Hepatocyte (in vitro differentiated cells): Measurements from ENCODE around the gene ADGRF1. TPM values are rescaled to one million over a fixed set of nuclear protein-coding genes. Genes with fewer than 3 reads are reported as not detected.

Experiments used
- DNase-seq: peaks from one replicate; pipeline ENCODE4 v3.0.0-alpha.2; 2016; ENCODE audit warnings: low spot score
- H2AFZ ChIP-seq: fragments of 200-600 bp; sonication (generic); 2 replicates; pipeline ENCODE4 v1.6.0; 2016; ENCODE audit warnings: antibody characterized with exemption, mild to moderate bottlenecking
- H3K27ac ChIP-seq: fragments of 200-600 bp; sonication (generic); 2 replicates; pipeline ENCODE4 v1.5.1; 2016; ENCODE audit warnings: mild to moderate bottlenecking
- H3K27me3 ChIP-seq: fragments of 200-600 bp; sonication (generic); 2 replicates; pipeline ENCODE4 v1.6.1; 2016
- H3K36me3 ChIP-seq: fragments of 200-600 bp; sonication (generic); replicated peaks from 2 replicates; pipeline ENCODE4 v1.5.1; 2016; ENCODE audit warnings: low read depth; ENCODE audit not compliant: insufficient read depth
- H3K4me1 ChIP-seq: fragments of 200-600 bp; sonication (generic); 2 replicates; pipeline ENCODE4 v1.5.1; 2016; ENCODE audit warnings: mild to moderate bottlenecking, moderate library complexity; ENCODE audit not compliant: insufficient read depth
- H3K4me2 ChIP-seq: fragments of 200-600 bp; sonication (generic); 2 replicates; pipeline ENCODE4 v1.6.0; 2016
- H3K4me3 ChIP-seq: fragments of 200-600 bp; sonication (generic); 2 replicates; pipeline ENCODE4 v1.5.1; 2016; ENCODE audit warnings: mild to moderate bottlenecking
- H3K79me2 ChIP-seq: fragments of 200-600 bp; sonication (generic); 2 replicates; pipeline ENCODE4 v1.6.0; 2017; ENCODE audit warnings: mild to moderate bottlenecking
- H3K9me2 ChIP-seq: fragments of 200-600 bp; sonication (generic); replicated peaks from 2 replicates; pipeline ENCODE4 v1.6.0; 2017; ENCODE audit warnings: mild to moderate bottlenecking; ENCODE audit not compliant: insufficient read depth
- H3K9me3 ChIP-seq: fragments of 200-600 bp; sonication (generic); 2 replicates; pipeline ENCODE4 v1.5.1; 2016; ENCODE audit warnings: low read depth, mild to moderate bottlenecking
- H4K20me1 ChIP-seq: fragments of 200-600 bp; sonication (generic); 2 replicates; pipeline ENCODE4 v1.6.0; 2016; ENCODE audit warnings: mild to moderate bottlenecking; ENCODE audit not compliant: insufficient read depth, poor library complexity, severe bottlenecking
- CTCF ChIP-seq: fragments of 200-600 bp; sonication (generic); IDR thresholded peaks from 2 replicates; pipeline ENCODE4 v1.5.1; 2016; ENCODE audit warnings: antibody characterized with exemption, mild to moderate bottlenecking; ENCODE audit not compliant: poor library complexity
- EZH2 ChIP-seq: fragments of 200-600 bp; sonication (generic); IDR thresholded peaks from 2 replicates; pipeline ENCODE4 v1.6.1; 2016; ENCODE audit warnings: antibody characterized with exemption, mild to moderate bottlenecking, borderline replicate concordance
- EZH2phosphoT487 ChIP-seq: fragments of 200-600 bp; sonication (generic); IDR thresholded peaks from one replicate; pipeline ENCODE4 v1.6.1; 2018; ENCODE audit warnings: antibody characterized with exemption, mild to moderate bottlenecking, low read depth, moderate library complexity; ENCODE audit not compliant: unreplicated experiment, severe bottlenecking
- WGBS: methylation state at CpG from one replicate; pipeline ENCODE4 v1.1.6; 2016; ENCODE audit warnings: low lambda C conversion rate; ENCODE audit errors: missing lambda C conversion rate; 5-methylcytosine and 5-hydroxymethylcytosine counted together
- polyA plus RNA-seq: library from polyadenylated mRNA; unstranded; fragments of >200 nt; fragmentation: Nextera tagmentation; extraction: Ambion mirVana; gene quantifications from 2 replicates; pipeline ENCODE4 v1.2.1, GENCODE V29; 2016
- total RNA-seq: library from RNA; depleted of rRNA; stranded (reverse); fragments of >200 nt; gene quantifications from 2 replicates; pipeline ENCODE4 v1.2.3, GENCODE V29; 2014

ADGRF1 gene
- total and polyA plus RNA-seq, 2 experiments from 2014 or later: 1.7 to 2.8 TPM

GRCh38 chr6:46985943-46986342, 56.2 kb downstream of the ADGRF1 start:
- no peak for TF ChIP-seq CTCF
- H3K4me2 ChIP-seq: no peak overlapping the region
- H3K27ac ChIP-seq: no peak overlapping the region
- H3K9me2 ChIP-seq: no peaks in the 10 kb centered on the region
- DNase-seq: no peak
- no peak overlapping the region for H2AFZ ChIP-seq
- no peak overlapping the region for H3K4me3 ChIP-seq
- H4K20me1 ChIP-seq: no peaks in the 10 kb centered on the region
- H3K27me3 ChIP-seq: no peaks in the 10 kb centered on the region
- WGBS: 80% methylated on average over 3 of the region's 3 CpGs
- H3K4me1 ChIP-seq: peaks cover 28% of the 10 kb centered on the region
- H3K9me3 ChIP-seq: no peaks in the 10 kb centered on the region
- no peaks in the 10 kb centered on the region for H3K79me2 ChIP-seq
- no peaks in the 10 kb centered on the region for H3K36me3 ChIP-seq

DNA sequence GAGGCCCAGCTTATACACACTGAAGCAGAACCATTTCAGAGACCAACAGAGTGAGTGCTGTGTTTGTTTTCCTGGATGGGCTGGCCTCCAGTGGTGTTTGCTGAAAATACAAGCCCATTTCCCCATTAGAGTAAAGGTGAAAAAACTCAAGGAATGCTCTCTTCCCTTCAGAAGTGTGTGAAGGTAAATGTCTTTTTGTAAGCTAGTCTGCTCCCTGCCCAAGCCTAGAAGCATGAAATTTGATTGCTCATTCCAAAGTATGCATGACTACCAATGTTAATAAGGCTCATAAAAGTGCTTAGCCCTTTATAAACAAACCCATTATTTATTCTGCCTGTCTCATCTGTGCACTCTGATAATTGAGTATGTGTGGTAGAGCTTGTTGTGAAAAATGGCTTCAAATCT, 59.1 kb downstream of the ADGRF1 start:
- peaks cover 20% of the 10 kb centered on the region for H3K4me1 ChIP-seq
- peak overlapping the region; percentile 84 for H3K27ac ChIP-seq
- no peaks in the 10 kb centered on the region for H3K9me3 ChIP-seq
- TF ChIP-seq CTCF (no peak), EZH2 (no peak), EZH2phosphoT487 (no peak)
- H3K79me2 ChIP-seq: no peaks in the 10 kb centered on the region
- no peak overlapping the region for H3K4me3 ChIP-seq
- no peaks in the 10 kb centered on the region for H3K27me3 ChIP-seq
- no peaks in the 10 kb centered on the region for H3K36me3 ChIP-seq
- H2AFZ ChIP-seq: no peak overlapping the region
- no peaks in the 10 kb centered on the region for H3K9me2 ChIP-seq
- no peaks in the 10 kb centered on the region for H4K20me1 ChIP-seq
- DNase-seq: peak; percentile 46
- H3K4me2 ChIP-seq: peak overlapping the region; percentile 32

DNA sequence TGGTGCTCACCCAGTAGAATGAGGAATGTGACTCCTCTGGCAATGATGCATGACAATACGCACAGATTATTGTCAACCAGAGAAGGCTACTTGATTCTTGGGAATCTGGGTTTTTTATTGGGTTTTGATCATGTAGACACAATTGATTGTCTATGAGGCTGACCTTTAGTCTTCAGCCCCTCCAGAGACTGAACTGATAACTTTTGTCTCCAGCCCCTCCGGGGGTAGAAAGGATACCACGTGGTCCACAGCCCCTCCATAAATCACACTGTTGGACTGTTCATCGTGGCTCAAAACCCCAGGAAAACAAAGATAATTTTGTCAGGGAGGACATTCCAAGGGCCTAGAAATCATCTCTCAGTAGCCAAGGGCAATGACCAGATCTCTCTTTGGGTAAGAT, 62.9 kb downstream of the ADGRF1 start:
- no peaks in the 10 kb centered on the region for H4K20me1 ChIP-seq
- no peak overlapping the region for H2AFZ ChIP-seq
- H3K4me2 ChIP-seq: no peak overlapping the region
- DNase-seq: no peak
- 70% methylated on average over 4 of the region's 4 CpGs for WGBS
- H3K9me3 ChIP-seq: no peaks in the 10 kb centered on the region
- no peaks in the 10 kb centered on the region for H3K27me3 ChIP-seq
- no peak for TF ChIP-seq CTCF
- TF ChIP-seq EZH2: no peak
- no peak for TF ChIP-seq EZH2phosphoT487
- H3K27ac ChIP-seq: no peak overlapping the region
- no peaks in the 10 kb centered on the region for H3K36me3 ChIP-seq
- H3K4me1 ChIP-seq: peaks cover 20% of the 10 kb centered on the region
- no peaks in the 10 kb centered on the region for H3K79me2 ChIP-seq
- no peaks in the 10 kb centered on the region for H3K9me2 ChIP-seq
- H3K4me3 ChIP-seq: no peak overlapping the region

DNA sequence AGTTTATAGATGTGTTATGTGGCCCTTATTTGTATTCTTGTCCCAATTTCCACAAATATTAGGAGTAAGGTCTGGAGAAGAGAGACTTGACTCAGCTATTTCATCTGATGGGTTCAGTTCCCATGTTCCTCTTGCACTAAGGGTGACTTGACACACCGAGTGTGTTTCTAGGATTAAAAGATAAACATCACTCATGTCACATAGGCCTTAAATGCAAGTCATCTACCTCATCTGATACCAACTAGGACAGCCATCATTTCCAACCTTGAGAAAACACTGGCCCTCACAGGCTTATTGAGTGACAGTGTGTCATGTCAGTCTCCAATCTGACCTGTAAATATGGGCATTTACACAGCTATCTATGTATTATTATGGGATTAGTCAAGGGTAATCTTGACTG, 67.3 kb downstream of the ADGRF1 start:
- H3K4me1 ChIP-seq: no peaks in the 10 kb centered on the region
- no peak for TF ChIP-seq EZH2
- no peak for TF ChIP-seq CTCF
- no peak for TF ChIP-seq EZH2phosphoT487
- no peak overlapping the region for H3K27ac ChIP-seq
- no peak overlapping the region for H3K4me3 ChIP-seq
- H3K79me2 ChIP-seq: no peaks in the 10 kb centered on the region
- H3K27me3 ChIP-seq: no peaks in the 10 kb centered on the region
- no peak overlapping the region for H2AFZ ChIP-seq
- H3K4me2 ChIP-seq: no peak overlapping the region
- 61% methylated on average over 1 of the region's 1 CpG for WGBS
- H3K9me2 ChIP-seq: no peaks in the 10 kb centered on the region
- H3K9me3 ChIP-seq: no peaks in the 10 kb centered on the region
- no peaks in the 10 kb centered on the region for H3K36me3 ChIP-seq
- no peak for DNase-seq
- H4K20me1 ChIP-seq: no peaks in the 10 kb centered on the region
